Renal cortical epithelial cell (primary cell): Measurements from ENCODE around the gene MOB1A. TPM values are rescaled to one million over a fixed set of nuclear protein-coding genes. Genes with fewer than 3 reads are reported as not detected.

Experiments used
- DNase-seq: peaks from one replicate; pipeline ENCODE4 v3.0.0-alpha.2; 2011; ENCODE audit warnings: low read depth
- total RNA-seq: library from RNA; depleted of rRNA; stranded (reverse); fragments of >200 nt; gene quantifications from 2 replicates; pipeline ENCODE4 v1.2.3, GENCODE V29; 2014

MOB1A gene
- total RNA-seq, 1 donor from 2014 or later: 147 TPM

GRCh38 chr2:74103763-74104162 lies 74.9 kb downstream of the MOB1A start:
- no peak for DNase-seq

Other genes starting within 250 kb of the MOB1A start
- gene TET3, start 194.0 kb downstream of the MOB1A start, total RNA-seq: 3.6 and 8.7 TPM in 2 replicates
- gene BOLA3, start 31.0 kb downstream of the MOB1A start, total RNA-seq: 24.3 and 56.1 TPM in 2 replicates
- 66.7 and 119 TPM in 2 replicates for gene MTHFD2, start 19.7 kb upstream of the MOB1A start, total RNA-seq
- gene SLC4A5, start 164.5 kb upstream of the MOB1A start, total RNA-seq: 0.89 and 1.2 TPM in 2 replicates
- gene DCTN1, start 201.4 kb upstream of the MOB1A start, total RNA-seq: 87.2 and 196 TPM in 2 replicates
- gene C2orf81, start 242.7 kb upstream of the MOB1A start, total RNA-seq: 1.4 and 3.9 TPM in 2 replicates
- gene WDR54, start 242.9 kb upstream of the MOB1A start, total RNA-seq: 39.5 and 56.6 TPM in 2 replicates